Endothelial cell of umbilical vein (primary cell): Measurements from ENCODE around the gene PLBD2. TPM values are rescaled to one million over a fixed set of nuclear protein-coding genes. Genes with fewer than 3 reads are reported as not detected.

Experiments
- BruUV-seq: library from RNA; stranded (reverse); fragments of 400-500 nt; replicated peaks from 2 replicates; lab custom pipeline; 2021; lab: Mats Ljungman, UMichigan
- CTCF ChIA-PET: fragments of 300-600, 350-600 bp; sonication (Branson Sonifier 250); formaldehyde crosslinking; loops from one replicate; lab custom pipeline; 2021; ENCODE audit warnings: antibody characterized with exemption, inconsistent platforms; lab: Charles Lee
- POLR2A ChIA-PET: fragments of 300-600, 350-600 bp; sonication (Branson Sonifier 250); formaldehyde crosslinking; loops from one replicate; lab custom pipeline; 2021; ENCODE audit warnings: antibody characterized with exemption, inconsistent platforms; lab: Charles Lee
- DNase-seq: peaks from one replicate; pipeline ENCODE4 v3.0.0-alpha.2; 2011; ENCODE audit warnings: low read depth, low spot score
- FAIRE-seq: peaks from 2 replicates; lab custom pipeline; 2011; peaks lifted over from hg19 to GRCh38; lab: Jason Lieb, UNC
- H2AFZ ChIP-seq: 2 replicates; pipeline ENCODE4 v1.6.0; 2012; ENCODE audit warnings: low read depth, low read length, control low read depth, inconsistent platforms
- H3K27ac ChIP-seq: 2 replicates; pipeline ENCODE4 v1.5.1; 2011; ENCODE audit warnings: low read depth, mild to moderate bottlenecking, control low read depth, low read length, moderate library complexity; ENCODE audit not compliant: insufficient read depth
- H3K27me3 ChIP-seq, 2 experiments: 2 replicates each; pipeline versions ENCODE4 v1.6.0 to v1.6.1; 2011; ENCODE audit warnings: low read length in 2 of 2, mixed read lengths in 1 of 2; ENCODE audit not compliant: control insufficient read depth in 2 of 2, insufficient read depth in 2 of 2
- H3K36me3 ChIP-seq, 2 experiments: 2 replicates in 1 of 2; 3 replicates in 1 of 2; pipeline ENCODE4 v1.5.1; 2011; ENCODE audit warnings: low read length in 2 of 2, mild to moderate bottlenecking in 1 of 2, moderate library complexity in 1 of 2; ENCODE audit not compliant: control insufficient read depth in 2 of 2, insufficient read depth in 2 of 2; ENCODE audit errors: extremely low read depth in 1 of 2
- H3K4me1 ChIP-seq: 3 replicates; pipeline ENCODE4 v1.5.1; 2011; ENCODE audit warnings: mild to moderate bottlenecking, low read length; ENCODE audit not compliant: control insufficient read depth, insufficient read depth; ENCODE audit errors: extremely low read depth
- H3K4me2 ChIP-seq: 2 replicates; pipeline ENCODE4 v1.6.1; 2011; ENCODE audit warnings: low read length, control low read depth, mixed read lengths; ENCODE audit not compliant: insufficient read depth
- H3K4me3 ChIP-seq, 3 experiments: fragments of 200-600 bp in 1 of 3; sonication (generic), shearing (Covaris generic) in 1 of 3; replicated peaks in 1 of 3; 2 replicates each; pipeline ENCODE4 v1.5.1; 2011 to 2016; ENCODE audit warnings: control low read depth in 3 of 3, low read length in 3 of 3, mild to moderate bottlenecking in 2 of 3, inconsistent platforms in 1 of 3, low read depth in 1 of 3, moderate library complexity in 1 of 3; ENCODE audit not compliant: insufficient read depth in 1 of 3
- H3K79me2 ChIP-seq: 2 replicates; pipeline ENCODE4 v1.6.0; 2012; ENCODE audit warnings: low read length, inconsistent platforms; ENCODE audit not compliant: control insufficient read depth, insufficient read depth
- H3K9ac ChIP-seq: replicated peaks from 2 replicates; pipeline ENCODE3; 2011; ENCODE audit warnings: low read length, control low read depth; ENCODE audit not compliant: insufficient read depth; ENCODE audit errors: extremely low read depth
- H3K9me1 ChIP-seq: replicated peaks from 3 replicates; pipeline ENCODE4 v1.6.0; 2011; ENCODE audit warnings: mild to moderate bottlenecking, low read length; ENCODE audit not compliant: control insufficient read depth, insufficient read depth; ENCODE audit errors: extremely low read depth
- H3K9me3 ChIP-seq: replicated peaks from 2 replicates; pipeline ENCODE4 v1.5.1; 2012; ENCODE audit warnings: low read length, inconsistent platforms; ENCODE audit not compliant: control insufficient read depth, insufficient read depth
- H4K20me1 ChIP-seq: replicated peaks from 2 replicates; pipeline ENCODE3; 2011; ENCODE audit warnings: mild to moderate bottlenecking, low read length; ENCODE audit not compliant: control insufficient read depth, insufficient read depth; ENCODE audit errors: extremely low read depth
- EZH2 ChIP-seq: IDR thresholded peaks from 2 replicates; pipeline ENCODE4 v1.6.1; 2012; ENCODE audit warnings: borderline replicate concordance, low read depth, mild to moderate bottlenecking, moderate library complexity, low read length, inconsistent platforms; ENCODE audit not compliant: severe bottlenecking
- FOS ChIP-seq: IDR thresholded peaks from 2 replicates; pipeline ENCODE4 v1.6.1; 2011; ENCODE audit warnings: mild to moderate bottlenecking, low read length, moderate library complexity, borderline replicate concordance; ENCODE audit not compliant: insufficient read depth
- GATA2 ChIP-seq: IDR thresholded peaks from 2 replicates; pipeline ENCODE4 v1.7.0; 2011; ENCODE audit warnings: low read depth, mild to moderate bottlenecking, moderate library complexity, mixed read lengths, low read length; ENCODE audit not compliant: insufficient read length, insufficient read depth
- JUN ChIP-seq: IDR thresholded peaks from 2 replicates; pipeline ENCODE4 v1.6.1; 2011; ENCODE audit warnings: borderline replicate concordance, low read depth; ENCODE audit not compliant: insufficient read length, insufficient read depth
- MYC ChIP-seq: IDR thresholded peaks from one replicate; pipeline ENCODE4 v1.6.1; 2011; ENCODE audit warnings: mild to moderate bottlenecking, low read depth, low read length
- POLR2A ChIP-seq: IDR thresholded peaks from 2 replicates; pipeline ENCODE4 v1.6.1; 2012; ENCODE audit warnings: low read depth, mild to moderate bottlenecking, control low read depth, low read length
- POLR2AphosphoS5 ChIP-seq: IDR thresholded peaks from 2 replicates; pipeline ENCODE4 v1.6.1; 2012; ENCODE audit warnings: low read depth, mild to moderate bottlenecking, control low read depth, low read length, moderate library complexity; ENCODE audit not compliant: insufficient read depth
- dilution Hi-C: fragments of 300-500 bp; cut with MboI; formaldehyde crosslinking; loops from one replicate; pipeline ENCODE4 v1.15.0; 2019; ENCODE audit warnings: low sequenced_read_pairs; ENCODE audit not compliant: extremely low pct_ligation_motif_present
- intact Hi-C: fragments of 100-400 bp; cut with micrococcal nuclease; formaldehyde crosslinking; loops from one replicate; pipeline ENCODE4 v1.10.0; 2022
- polyA plus RNA-seq, 4 experiments: library from polyadenylated mRNA; depleted of rRNA in 3 of 4; stranded (reverse) in 3 of 4; unstranded in 1 of 4; fragments of >200 nt; gene quantifications; 2 replicates each; pipeline versions ENCODE4 v1.2.1 to v1.2.3, GENCODE V29; 2011 to 2012; ENCODE audit warnings: missing spikeins in 1 of 4
- total RNA-seq: library from RNA; stranded (reverse); gene quantifications from 2 replicates; pipeline ENCODE4 v1.2.3, GENCODE V29; 2021
- TF ChIP-seq, protein P1 (sequence below): IDR thresholded peaks from 2 replicates; pipeline ENCODE4 v1.6.1; 2011; ENCODE audit not compliant: insufficient read depth, insufficient read length
- TF ChIP-seq, protein P2 (sequence below), 2 donors: IDR thresholded peaks; 1 replicate in 1 of 2; 2 replicates in 1 of 2; pipeline ENCODE4 v1.5.1; 2011; ENCODE audit warnings: low read length in 2 of 2, mild to moderate bottlenecking in 2 of 2, moderate library complexity in 2 of 2, control low read depth in 1 of 2, inconsistent platforms in 1 of 2, low read depth in 1 of 2; ENCODE audit not compliant: insufficient read depth in 1 of 2; ENCODE audit errors: extremely low read depth in 1 of 2

Gene PLBD2
- total and polyA plus RNA-seq, 2 donors (not counting 3 experiments of a cell fraction or from before 2014, with no cell fraction given) = 24.4 to 46.8 TPM

DNA sequence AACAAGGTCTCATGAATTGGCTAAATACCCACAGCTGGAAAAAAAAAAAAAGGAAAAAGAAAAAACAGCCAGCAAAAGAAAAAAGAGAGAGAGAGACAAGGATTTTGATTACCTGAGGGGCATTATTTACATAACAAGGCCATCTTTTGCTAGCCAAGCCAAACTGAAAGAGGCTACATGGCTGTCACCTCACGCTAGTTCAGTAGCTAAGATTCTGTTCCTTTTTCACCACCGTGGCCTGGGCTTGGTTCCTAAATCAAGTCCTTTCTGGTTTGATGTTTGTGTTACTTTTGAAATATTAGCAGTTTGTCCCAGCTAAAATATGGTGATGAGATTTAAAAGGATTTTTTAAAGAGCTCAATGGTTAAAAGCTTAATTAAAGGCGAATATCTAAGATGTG lies 47.3 kb downstream of the PLBD2 start:
- BruUV-seq = no TSS peak
- Histone ChIP-seq H3K27me3 (peaks cover 0 to 3% of the 10 kb centered on the region in 2 experiments), H3K4me2 (no peak overlapping the region), H3K79me2 (no peaks in the 10 kb centered on the region), H3K4me1 (no peaks in the 10 kb centered on the region), H3K9me1 (no peaks in the 10 kb centered on the region), H3K27ac (no peak overlapping the region), H3K36me3 (no peaks in the 10 kb centered on the region), H4K20me1 (no peaks in the 10 kb centered on the region), H3K4me3 (no peak overlapping the region), H2AFZ (no peak overlapping the region), H3K9me3 (no peaks in the 10 kb centered on the region), H3K9ac (no peak overlapping the region)
- ChIA-PET CTCF (interaction anchor here (0.5 to 6.3 kb wide), 3 partner anchors 19 to 208 kb away, joined by 3 to 42 read pairs (median 3); no protein-coding TSS in a partner anchor), POLR2A (no interaction called here)
- no peak for TF ChIP-seq EZH2
- intact Hi-C loops = no loop called here
- FAIRE-seq (no peak), DNase-seq (no peak)
- dilution Hi-C loops = no loop called here

DNA sequence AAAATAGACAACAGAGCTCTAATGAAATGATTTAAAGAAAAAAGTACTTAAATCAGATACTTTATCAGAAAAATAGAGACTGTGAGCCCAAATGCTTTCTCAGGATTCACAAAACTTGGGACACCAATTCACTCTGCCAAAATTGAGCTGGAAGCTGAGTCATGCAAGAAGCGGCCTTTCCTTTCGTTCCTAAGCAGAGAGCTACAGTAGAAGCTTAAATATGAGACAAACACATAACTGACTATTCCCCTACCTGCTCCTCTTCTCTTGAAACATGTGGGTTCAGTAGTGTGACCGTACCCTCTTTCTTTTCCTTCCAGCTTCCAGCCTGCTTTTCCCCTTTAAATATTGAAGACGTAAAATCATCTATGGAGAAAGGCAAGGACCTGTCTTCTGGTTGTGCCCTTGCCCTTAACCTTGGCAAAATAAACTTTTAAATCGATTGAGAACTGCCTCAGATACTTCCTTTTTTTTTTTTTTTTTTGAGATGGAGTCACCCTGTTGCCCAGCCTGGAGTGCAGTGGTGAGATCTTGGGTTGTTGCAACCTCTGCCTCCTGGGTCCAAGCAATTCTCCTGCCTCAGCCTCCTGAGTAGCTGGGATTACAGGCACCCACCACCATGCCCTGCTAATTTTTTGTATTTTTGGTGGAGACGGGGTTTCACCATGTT lies 49.7 kb downstream of the PLBD2 start:
- H3K9me3 ChIP-seq = no peaks in the 10 kb centered on the region
- peaks cover 0 to 3% of the 10 kb centered on the region in 2 experiments for H3K27me3 ChIP-seq
- no peak overlapping the region for H3K4me2 ChIP-seq
- intact Hi-C loops = no loop called here
- BruUV-seq = no TSS peak
- H3K27ac ChIP-seq = no peak overlapping the region
- no peak overlapping the region for H3K4me3 ChIP-seq
- H3K9ac ChIP-seq = no peak overlapping the region
- H3K36me3 ChIP-seq = no peaks in the 10 kb centered on the region
- no peaks in the 10 kb centered on the region for H3K79me2 ChIP-seq
- FAIRE-seq (no peak), DNase-seq (no peak)
- H3K9me1 ChIP-seq = no peaks in the 10 kb centered on the region
- dilution Hi-C loops = no loop called here
- TF ChIP-seq EZH2 (no peak), FOS (no peak), POLR2AphosphoS5 (no peak), GATA2 (no peak), MYC (no peak), POLR2A (no peak), JUN (no peak)
- TF ChIP-seq, protein P1, sequence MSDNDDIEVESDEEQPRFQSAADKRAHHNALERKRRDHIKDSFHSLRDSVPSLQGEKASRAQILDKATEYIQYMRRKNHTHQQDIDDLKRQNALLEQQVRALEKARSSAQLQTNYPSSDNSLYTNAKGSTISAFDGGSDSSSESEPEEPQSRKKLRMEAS = no peak
- TF ChIP-seq, protein P2, sequence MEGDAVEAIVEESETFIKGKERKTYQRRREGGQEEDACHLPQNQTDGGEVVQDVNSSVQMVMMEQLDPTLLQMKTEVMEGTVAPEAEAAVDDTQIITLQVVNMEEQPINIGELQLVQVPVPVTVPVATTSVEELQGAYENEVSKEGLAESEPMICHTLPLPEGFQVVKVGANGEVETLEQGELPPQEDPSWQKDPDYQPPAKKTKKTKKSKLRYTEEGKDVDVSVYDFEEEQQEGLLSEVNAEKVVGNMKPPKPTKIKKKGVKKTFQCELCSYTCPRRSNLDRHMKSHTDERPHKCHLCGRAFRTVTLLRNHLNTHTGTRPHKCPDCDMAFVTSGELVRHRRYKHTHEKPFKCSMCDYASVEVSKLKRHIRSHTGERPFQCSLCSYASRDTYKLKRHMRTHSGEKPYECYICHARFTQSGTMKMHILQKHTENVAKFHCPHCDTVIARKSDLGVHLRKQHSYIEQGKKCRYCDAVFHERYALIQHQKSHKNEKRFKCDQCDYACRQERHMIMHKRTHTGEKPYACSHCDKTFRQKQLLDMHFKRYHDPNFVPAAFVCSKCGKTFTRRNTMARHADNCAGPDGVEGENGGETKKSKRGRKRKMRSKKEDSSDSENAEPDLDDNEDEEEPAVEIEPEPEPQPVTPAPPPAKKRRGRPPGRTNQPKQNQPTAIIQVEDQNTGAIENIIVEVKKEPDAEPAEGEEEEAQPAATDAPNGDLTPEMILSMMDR (IDR thresholded peaks at IDR 0.05; ENCODE audit: extremely low read depth in 1 of 2, insufficient read depth in 1 of 2, low read depth in 1 of 2, low read length in 2 of 2) = no peak
- ChIA-PET CTCF (interaction anchor here (0.7 to 6.3 kb wide), 4 partner anchors 13 to 20 kb away, joined by 3 to 42 read pairs (median 3); partner anchors contain the start of gene SDSL), POLR2A (no interaction called here)
- H3K4me1 ChIP-seq = no peaks in the 10 kb centered on the region
- H2AFZ ChIP-seq = no peak overlapping the region
- H4K20me1 ChIP-seq = no peaks in the 10 kb centered on the region
